HepG2 (cell line): ENCODE results near the gene NPAS2. TPM values are rescaled to one million over a fixed set of nuclear protein-coding genes. Genes with fewer than 3 reads are reported as not detected.

ENCODE experiments used
- ARID4A ChIP-seq: sonication (generic); formaldehyde crosslinking; IDR thresholded peaks from 2 replicates; pipeline ENCODE4 v1.5.0; 2020; ENCODE audit warnings: mild to moderate bottlenecking, missing genetic modification reagents, borderline replicate concordance
- CC2D1A ChIP-seq: sonication (generic); formaldehyde crosslinking; IDR thresholded peaks from 2 replicates; pipeline ENCODE4 v1.8.1; 2023; ENCODE audit warnings: mild to moderate bottlenecking, missing genetic modification reagents
- CREM ChIP-seq, 2 experiments: sonication (generic) in 1 of 2; formaldehyde crosslinking in 1 of 2; IDR thresholded peaks; 2 replicates each; pipeline versions ENCODE4 v1.4.0 to v1.6.1; 2016 to 2020; ENCODE audit warnings: antibody characterized with exemption in 1 of 2, mild to moderate bottlenecking in 1 of 2, missing genetic modification reagents in 1 of 2
- GPN1 ChIP-seq: sonication (generic); formaldehyde crosslinking; IDR thresholded peaks from 2 replicates; pipeline ENCODE4 v1.5.1; 2020; ENCODE audit warnings: missing genetic modification reagents, borderline replicate concordance
- HHEX ChIP-seq: IDR thresholded peaks from 2 replicates; pipeline ENCODE4 v1.6.1; 2016; ENCODE audit warnings: control low read depth
- KLF12 ChIP-seq: sonication (generic); formaldehyde crosslinking; IDR thresholded peaks from 2 replicates; pipeline ENCODE4 v1.4.0; 2020; ENCODE audit warnings: missing genetic modification reagents, borderline replicate concordance
- RBM39 ChIP-seq: fragments of 200-400 bp; formaldehyde crosslinking; IDR thresholded peaks from one replicate; pipeline ENCODE4 v1.6.1; 2018; ENCODE audit warnings: antibody characterized with exemption, mild to moderate bottlenecking, low read depth, low read length; ENCODE audit not compliant: poor library complexity, severe bottlenecking
- REL ChIP-seq: sonication (generic); formaldehyde crosslinking; conservative IDR thresholded peaks from 2 replicates; pipeline ENCODE4 v1.8.0; 2022; ENCODE audit warnings: mild to moderate bottlenecking, missing genetic modification reagents, moderate library complexity
- STAG1 ChIP-seq: sonication (generic); formaldehyde crosslinking; IDR thresholded peaks from 2 replicates; pipeline ENCODE4 v1.4.0; 2020; ENCODE audit warnings: missing genetic modification reagents
- SUZ12 ChIP-seq: fragments of 150-350 bp; IDR thresholded peaks from 2 replicates; pipeline ENCODE4 v1.6.1; 2014; ENCODE audit warnings: low read depth, low read length
- ZBTB38 ChIP-seq: sonication (generic); formaldehyde crosslinking; IDR thresholded peaks from 2 replicates; pipeline ENCODE4 v1.5.1; 2020; ENCODE audit warnings: mild to moderate bottlenecking, missing genetic modification reagents
- ZEB1 ChIP-seq: IDR thresholded peaks from 2 replicates; pipeline ENCODE4 v1.6.1; 2012; ENCODE audit warnings: mild to moderate bottlenecking, low read depth, inconsistent platforms; ENCODE audit not compliant: insufficient replicate concordance
- ZFP36L2 ChIP-seq: sonication (generic); formaldehyde crosslinking; IDR thresholded peaks from 2 replicates; pipeline ENCODE4 v1.4.0; 2020; ENCODE audit warnings: missing genetic modification reagents
- ZMYM2 ChIP-seq: sonication (generic); formaldehyde crosslinking; IDR thresholded peaks from 2 replicates; pipeline ENCODE4 v1.8.0; 2022; ENCODE audit warnings: mild to moderate bottlenecking, missing genetic modification reagents
- ZNF253 ChIP-seq: sonication (generic); formaldehyde crosslinking; IDR thresholded peaks from 2 replicates; pipeline ENCODE4 v1.8.0; 2022; ENCODE audit warnings: mild to moderate bottlenecking, missing genetic modification reagents, borderline replicate concordance
- polyA plus RNA-seq, 8 experiments: library from polyadenylated mRNA; depleted of rRNA in 3 of 8; stranded (reverse) in 7 of 8; unstranded in 1 of 8; fragments of >200 nt; fragmentation: Illumina TruSeq in 4 of 8; extraction: Trizol in 4 of 8; gene quantifications; 2 replicates each; pipeline versions ENCODE4 v1.2.1 to v1.2.3, GENCODE V29; 2011 to 2016; ENCODE audit warnings: low read depth in 4 of 8, missing spikeins in 1 of 8, mixed read lengths in 1 of 8; ENCODE audit not compliant: insufficient read depth in 1 of 8
- total RNA-seq, 5 experiments: library from RNA; depleted of rRNA; stranded (reverse); fragments of >200 nt; fragmentation: Illumina TruSeq; extraction: Trizol; gene quantifications; 2 replicates each; pipeline ENCODE4 v1.2.3, GENCODE V29; 2016; ENCODE audit warnings: low read depth in 1 of 5
- TF ChIP-seq, protein P1 (sequence below): sonication (generic); formaldehyde crosslinking; IDR thresholded peaks from 2 replicates; pipeline ENCODE4 v1.5.1; 2020; ENCODE audit warnings: mild to moderate bottlenecking, missing genetic modification reagents
- TF ChIP-seq, protein P2 (sequence below), 2 experiments: sonication (generic) in 1 of 2; formaldehyde crosslinking in 1 of 2; IDR thresholded peaks; 2 replicates each; pipeline versions ENCODE4 v1.4.0 to v1.6.1; 2018 to 2020; ENCODE audit warnings: missing genetic modification reagents in 2 of 2, borderline replicate concordance in 1 of 2, low read depth in 1 of 2, mild to moderate bottlenecking in 1 of 2, missing biosample characterization in 1 of 2
- TF ChIP-seq, protein P3 (sequence below): sonication (generic); formaldehyde crosslinking; IDR thresholded peaks from 2 replicates; pipeline ENCODE4 v1.5.1; 2020; ENCODE audit warnings: missing genetic modification reagents, mild to moderate bottlenecking, borderline replicate concordance

Gene NPAS2
- total and polyA plus RNA-seq, 2 of the 13 experiments (the other 11 are each of a cell fraction or from before 2014, with no cell fraction given), result 14.8 to 37.5 TPM

- TF ChIP-seq KLF12 (CRISPR knock-in tag) (no peak), RBM39 (no peak), CC2D1A (CRISPR knock-in tag) (0 out of 2 replicates have a peak, but pooled peaks have one; percentile 49), ZMYM2 (CRISPR knock-in tag) (0 out of 2 replicates have a peak, but pooled peaks have one; percentile 57), STAG1 (CRISPR knock-in tag) (no peak), CREM (IDR thresholded peaks at IDR 0.05) (peak; percentile 50; the same call in 1 of the 2 replicates), CREM (CRISPR knock-in tag; IDR thresholded peaks at IDR 0.05) (no peak), ZNF253 (CRISPR knock-in tag) (no peak), ZBTB38 (CRISPR knock-in tag) (0 out of 2 replicates have a peak, but pooled peaks have one; percentile 26), ARID4A (CRISPR knock-in tag) (peak; percentile 37; the same call in 1 of the 2 replicates), HHEX (CRISPR knock-in tag) (no peak), SUZ12 (no peak), GPN1 (CRISPR knock-in tag) (no peak), REL (CRISPR knock-in tag) (no peak), ZFP36L2 (no peak), ZEB1 (no peak)
- TF ChIP-seq, protein P1, sequence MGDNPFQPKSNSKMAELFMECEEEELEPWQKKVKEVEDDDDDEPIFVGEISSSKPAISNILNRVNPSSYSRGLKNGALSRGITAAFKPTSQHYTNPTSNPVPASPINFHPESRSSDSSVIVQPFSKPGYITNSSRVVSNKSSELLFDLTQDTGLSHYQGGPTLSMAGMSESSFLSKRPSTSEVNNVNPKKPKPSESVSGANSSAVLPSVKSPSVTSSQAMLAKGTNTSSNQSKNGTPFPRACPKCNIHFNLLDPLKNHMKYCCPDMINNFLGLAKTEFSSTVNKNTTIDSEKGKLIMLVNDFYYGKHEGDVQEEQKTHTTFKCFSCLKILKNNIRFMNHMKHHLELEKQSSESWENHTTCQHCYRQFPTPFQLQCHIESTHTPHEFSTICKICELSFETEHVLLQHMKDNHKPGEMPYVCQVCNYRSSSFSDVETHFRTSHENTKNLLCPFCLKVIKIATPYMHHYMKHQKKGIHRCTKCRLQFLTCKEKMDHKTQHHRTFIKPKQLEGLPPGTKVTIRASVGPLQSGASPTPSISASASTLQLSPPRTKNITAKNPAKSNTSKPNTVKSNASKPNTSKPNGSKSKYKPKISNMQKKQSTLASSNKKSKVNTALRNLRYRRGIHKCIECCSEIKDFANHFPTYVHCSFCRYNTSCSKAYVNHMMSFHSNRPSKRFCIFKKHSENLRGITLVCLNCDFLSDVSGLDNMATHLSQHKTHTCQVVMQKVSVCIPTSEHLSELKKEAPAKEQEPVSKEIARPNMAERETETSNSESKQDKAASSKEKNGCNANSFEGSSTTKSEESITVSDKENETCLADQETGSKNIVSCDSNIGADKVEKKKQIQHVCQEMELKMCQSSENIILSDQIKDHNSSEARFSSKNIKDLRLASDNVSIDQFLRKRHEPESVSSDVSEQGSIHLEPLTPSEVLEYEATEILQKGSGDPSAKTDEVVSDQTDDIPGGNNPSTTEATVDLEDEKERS (CRISPR knock-in tag), result no peak; the same call in 1 of the 2 replicates
- TF ChIP-seq, protein P2, sequence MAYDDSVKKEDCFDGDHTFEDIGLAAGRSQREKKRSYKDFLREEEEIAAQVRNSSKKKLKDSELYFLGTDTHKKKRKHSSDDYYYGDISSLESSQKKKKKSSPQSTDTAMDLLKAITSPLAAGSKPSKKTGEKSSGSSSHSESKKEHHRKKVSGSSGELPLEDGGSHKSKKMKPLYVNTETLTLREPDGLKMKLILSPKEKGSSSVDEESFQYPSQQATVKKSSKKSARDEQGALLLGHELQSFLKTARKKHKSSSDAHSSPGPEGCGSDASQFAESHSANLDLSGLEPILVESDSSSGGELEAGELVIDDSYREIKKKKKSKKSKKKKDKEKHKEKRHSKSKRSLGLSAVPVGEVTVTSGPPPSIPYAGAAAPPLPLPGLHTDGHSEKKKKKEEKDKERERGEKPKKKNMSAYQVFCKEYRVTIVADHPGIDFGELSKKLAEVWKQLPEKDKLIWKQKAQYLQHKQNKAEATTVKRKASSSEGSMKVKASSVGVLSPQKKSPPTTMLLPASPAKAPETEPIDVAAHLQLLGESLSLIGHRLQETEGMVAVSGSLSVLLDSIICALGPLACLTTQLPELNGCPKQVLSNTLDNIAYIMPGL (CRISPR knock-in tag; IDR thresholded peaks at IDR 0.05; ENCODE audit: borderline replicate concordance in 1 of 2, low read depth in 1 of 2), result no peak
- TF ChIP-seq, protein P3, sequence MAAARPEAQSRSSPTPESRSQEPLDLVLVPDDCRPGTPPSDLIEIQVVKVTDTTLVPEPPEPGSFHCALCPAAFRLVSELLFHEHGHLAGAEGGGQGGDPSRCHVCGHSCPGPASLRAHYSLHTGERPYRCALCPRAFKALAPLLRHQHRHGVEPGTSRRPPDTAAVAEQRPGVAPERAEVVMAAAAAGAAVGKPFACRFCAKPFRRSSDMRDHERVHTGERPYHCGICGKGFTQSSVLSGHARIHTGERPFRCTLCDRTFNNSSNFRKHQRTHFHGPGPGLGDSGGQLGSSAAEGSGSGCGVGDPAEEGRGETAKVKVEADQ (CRISPR knock-in tag), result no peak; the same call in 1 of the 2 replicates
Observed at GRCh38 chr2:100875516-100876230, 55.7 kb downstream of the NPAS2 start (continued).
